ENCODE data around the gene KDELR3. TPM values are rescaled to one million over a fixed set of nuclear protein-coding genes. Genes with fewer than 3 reads are reported as not detected.

KDELR3 gene
- total RNA-seq, 4 donors from 2014 or later, result 2.6 to 19.7 (median 5.4) TPM

DNA sequence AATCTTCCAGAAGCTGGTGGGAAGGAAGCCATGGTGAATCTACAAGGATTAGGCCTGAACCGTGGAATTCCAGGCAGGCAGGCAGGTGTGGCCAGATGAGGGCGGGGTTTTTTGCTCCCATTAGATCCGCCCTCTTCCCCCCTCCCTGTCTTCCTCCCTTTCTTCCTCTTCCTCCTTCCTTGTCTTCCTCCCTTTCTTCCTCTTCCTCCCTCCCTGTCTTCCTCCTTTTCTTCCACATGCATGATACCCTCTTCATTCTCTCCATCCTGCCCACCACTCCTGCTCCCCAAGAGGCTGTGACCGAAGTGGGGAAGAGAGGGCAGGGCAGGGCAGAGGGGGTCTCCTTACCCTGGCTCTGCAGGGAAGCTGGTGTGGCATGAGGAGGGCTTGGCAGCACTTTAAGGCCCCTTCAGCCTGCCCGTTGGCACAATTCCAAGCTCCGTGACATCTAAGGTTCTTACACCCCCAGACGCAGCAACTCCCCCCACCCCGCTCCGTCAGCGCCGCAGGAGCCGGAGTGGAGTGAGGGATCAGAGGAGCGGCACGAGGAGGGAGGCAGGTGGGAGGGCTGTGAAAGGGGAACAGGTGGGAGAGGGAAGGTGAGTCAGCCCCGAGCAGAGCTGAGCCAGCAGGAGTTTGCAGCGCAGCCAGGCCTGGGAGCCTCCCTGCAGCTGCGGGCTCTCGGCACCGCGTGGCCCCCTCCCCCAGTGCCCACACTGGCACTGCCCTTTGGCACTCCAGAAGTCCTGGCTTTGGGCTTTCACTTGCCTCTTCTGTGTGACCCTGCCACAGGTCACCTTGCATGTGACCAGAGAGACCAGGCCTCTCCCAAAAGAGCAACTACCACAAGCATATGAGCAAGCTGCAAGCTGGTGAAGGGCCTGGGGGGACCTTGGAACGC lies 45.0 kb upstream of the KDELR3 start:
- Histone ChIP-seq H3K4me3 (no peak overlapping the region), H3K4me1 (no peaks in the 10 kb centered on the region), H3K27ac (no peak overlapping the region), H3K9me3 (no peaks in the 10 kb centered on the region), H3K36me3 (no peaks in the 10 kb centered on the region), H3K27me3 (no peaks in the 10 kb centered on the region)
- TF ChIP-seq EP300 (IDR thresholded peaks at IDR 0.05), result no peak
- TF ChIP-seq POLR2AphosphoS5 (IDR thresholded peaks at IDR 0.05), result no peak
- TF ChIP-seq POLR2A (IDR thresholded peaks at IDR 0.05), result no peak
- TF ChIP-seq, protein P1, sequence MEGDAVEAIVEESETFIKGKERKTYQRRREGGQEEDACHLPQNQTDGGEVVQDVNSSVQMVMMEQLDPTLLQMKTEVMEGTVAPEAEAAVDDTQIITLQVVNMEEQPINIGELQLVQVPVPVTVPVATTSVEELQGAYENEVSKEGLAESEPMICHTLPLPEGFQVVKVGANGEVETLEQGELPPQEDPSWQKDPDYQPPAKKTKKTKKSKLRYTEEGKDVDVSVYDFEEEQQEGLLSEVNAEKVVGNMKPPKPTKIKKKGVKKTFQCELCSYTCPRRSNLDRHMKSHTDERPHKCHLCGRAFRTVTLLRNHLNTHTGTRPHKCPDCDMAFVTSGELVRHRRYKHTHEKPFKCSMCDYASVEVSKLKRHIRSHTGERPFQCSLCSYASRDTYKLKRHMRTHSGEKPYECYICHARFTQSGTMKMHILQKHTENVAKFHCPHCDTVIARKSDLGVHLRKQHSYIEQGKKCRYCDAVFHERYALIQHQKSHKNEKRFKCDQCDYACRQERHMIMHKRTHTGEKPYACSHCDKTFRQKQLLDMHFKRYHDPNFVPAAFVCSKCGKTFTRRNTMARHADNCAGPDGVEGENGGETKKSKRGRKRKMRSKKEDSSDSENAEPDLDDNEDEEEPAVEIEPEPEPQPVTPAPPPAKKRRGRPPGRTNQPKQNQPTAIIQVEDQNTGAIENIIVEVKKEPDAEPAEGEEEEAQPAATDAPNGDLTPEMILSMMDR (IDR thresholded peaks at IDR 0.05), result no peak
- no peak for ATAC-seq
- 63 to 78% methylated on average over 3 to 5 of the region's 21 CpGs for WGBS, 2 donors (ENCODE audit: low coverage in 1 of 2)

DNA sequence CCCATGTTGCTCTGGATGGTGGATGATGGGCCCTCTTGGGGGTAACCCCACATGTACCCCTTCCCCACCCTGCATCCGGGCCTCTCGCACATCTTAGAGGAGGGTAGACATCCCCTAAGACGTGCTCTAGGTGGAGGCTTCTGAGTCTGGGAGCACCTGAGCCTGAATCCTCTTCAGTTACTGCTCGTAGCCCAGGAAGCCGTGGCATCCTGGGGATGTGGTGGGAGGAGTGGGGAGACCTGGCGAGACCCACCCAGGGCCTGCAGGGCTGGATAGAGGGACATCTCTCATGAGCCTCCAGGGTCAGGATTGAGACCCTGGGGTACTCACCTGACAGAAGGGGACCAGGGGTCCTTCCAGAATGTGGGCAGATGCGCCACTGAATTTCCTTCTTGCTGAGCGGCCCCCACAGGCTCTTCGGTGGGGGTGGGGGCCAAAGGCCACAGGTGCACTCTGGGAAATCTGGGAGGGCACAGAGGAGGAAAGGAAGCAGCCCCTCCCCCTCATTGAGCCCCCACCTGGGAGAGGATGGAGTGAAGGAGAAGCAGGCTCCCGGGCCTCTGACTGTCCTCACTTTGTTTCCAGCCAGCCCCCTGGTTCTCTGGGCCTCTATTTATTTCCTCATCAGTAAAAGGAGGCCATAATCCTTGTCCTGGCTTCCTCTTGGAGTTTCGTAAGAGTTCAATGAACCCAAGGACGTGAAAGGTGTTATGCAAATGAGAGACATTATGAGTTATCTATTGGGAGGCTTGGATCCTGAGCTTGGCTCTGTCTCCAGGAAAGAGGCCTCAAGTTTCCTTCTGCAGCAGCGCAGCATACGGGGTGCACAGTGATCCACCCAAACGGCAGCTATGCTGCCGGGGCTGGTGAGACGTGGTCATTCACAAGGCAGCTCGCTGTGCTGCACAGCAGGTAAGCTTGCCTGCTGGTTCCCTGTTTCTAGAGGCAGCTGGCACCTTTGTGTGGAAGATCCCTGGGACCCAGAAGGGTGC lies 44.1 kb upstream of the KDELR3 start:
- Histone ChIP-seq H3K4me1 (no peaks in the 10 kb centered on the region), H3K27ac (no peak overlapping the region), H3K36me3 (no peaks in the 10 kb centered on the region), H3K4me3 (no peak overlapping the region), H3K9me3 (no peaks in the 10 kb centered on the region), H3K27me3 (no peaks in the 10 kb centered on the region)
- ATAC-seq, result no peak
- TF ChIP-seq EP300 (IDR thresholded peaks at IDR 0.05), result no peak
- TF ChIP-seq, protein P1 (IDR thresholded peaks at IDR 0.05), result no peak
- no peak for TF ChIP-seq POLR2A (IDR thresholded peaks at IDR 0.05)
- TF ChIP-seq POLR2AphosphoS5 (IDR thresholded peaks at IDR 0.05), result no peak
- WGBS, 2 donors (ENCODE audit: low coverage in 1 of 2), result 53 to 75% methylated on average over 3 to 5 of the region's 18 CpGs

DNA sequence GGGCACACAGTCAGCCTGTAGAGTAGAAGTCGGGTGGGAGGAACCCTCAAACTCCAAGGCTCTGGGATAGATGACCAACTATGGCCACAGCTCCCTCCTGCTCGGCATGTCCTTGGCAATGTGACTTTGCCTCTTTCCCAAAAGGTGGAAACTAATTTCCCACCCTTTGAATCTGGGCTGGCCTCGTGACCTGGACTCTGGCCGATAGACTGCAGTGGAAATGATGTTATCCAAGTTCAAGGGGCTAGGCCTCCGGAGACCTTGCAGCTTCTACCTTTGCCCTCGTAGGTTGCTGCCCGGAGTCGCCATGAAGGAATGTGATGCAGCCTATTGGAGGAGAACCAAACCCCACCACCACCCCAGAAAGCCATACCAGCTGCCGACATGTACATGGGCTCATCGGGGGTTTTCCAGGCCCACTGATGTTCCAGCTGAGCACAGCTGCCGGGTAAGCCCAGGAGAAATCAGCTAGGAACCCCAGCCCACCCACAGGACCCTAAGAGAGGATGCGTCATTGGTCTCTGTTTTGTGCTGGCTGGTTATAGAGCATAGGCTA lies 43.3 kb upstream of the KDELR3 start:
- no peak for ATAC-seq
- H3K9me3 ChIP-seq, result no peaks in the 10 kb centered on the region
- no peaks in the 10 kb centered on the region for H3K27me3 ChIP-seq
- 93% methylated on average over 5 of the region's 12 CpGs; no CpG with 5 or more reads in 1 of the 2 donors for WGBS, 2 donors (ENCODE audit: low coverage in 1 of 2)
- no peaks in the 10 kb centered on the region for H3K36me3 ChIP-seq
- H3K27ac ChIP-seq, result no peak overlapping the region
- no peak overlapping the region for H3K4me3 ChIP-seq
- peaks cover 0 to 3% (median 0%) of the 10 kb centered on the region in 3 donors for H3K4me1 ChIP-seq
- TF ChIP-seq, protein P1 (IDR thresholded peaks at IDR 0.05), result no peak
- TF ChIP-seq POLR2A (IDR thresholded peaks at IDR 0.05) (no peak), EP300 (IDR thresholded peaks at IDR 0.05) (no peak), POLR2AphosphoS5 (IDR thresholded peaks at IDR 0.05) (no peak)

DNA sequence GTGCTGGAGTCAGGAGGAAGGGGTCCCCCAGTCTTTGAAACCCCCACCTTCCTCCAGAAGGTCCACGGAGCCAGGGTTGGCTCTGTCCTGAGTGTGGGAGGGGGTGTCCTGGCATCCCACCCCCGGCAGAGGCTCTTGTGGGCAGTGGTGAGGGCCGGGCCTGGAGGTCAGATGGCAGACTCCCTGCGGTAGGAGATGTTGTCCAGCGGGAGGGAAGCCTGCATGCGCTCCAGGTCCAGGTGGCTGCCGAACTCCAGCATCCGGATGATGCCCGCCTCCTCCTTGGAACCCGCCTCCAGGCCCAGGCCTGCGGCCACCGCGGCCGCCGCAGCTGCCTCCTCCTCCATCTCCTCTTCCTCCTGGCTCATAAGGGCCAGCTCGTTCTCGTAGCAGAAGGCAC lies 41.3 kb upstream of the KDELR3 start:
- WGBS, 2 donors (ENCODE audit: low coverage in 1 of 2), result no CpG with 5 or more reads among the region's 17 CpGs
- no peak for ATAC-seq

More for the DNA sequence above, 41.3 kb upstream of the KDELR3 start:
- H3K4me1 ChIP-seq, result peaks cover 0 to 8% (median 0%) of the 10 kb centered on the region in 3 donors
- H3K36me3 ChIP-seq, result no peaks in the 10 kb centered on the region
- H3K4me3 ChIP-seq, result no peak overlapping the region
- no peaks in the 10 kb centered on the region for H3K9me3 ChIP-seq
- TF ChIP-seq POLR2AphosphoS5 (IDR thresholded peaks at IDR 0.05) (no peak), POLR2A (IDR thresholded peaks at IDR 0.05) (no peak), EP300 (IDR thresholded peaks at IDR 0.05) (no peak)
- TF ChIP-seq, protein P1 (IDR thresholded peaks at IDR 0.05), result no peak
- H3K27me3 ChIP-seq, result no peaks in the 10 kb centered on the region
- H3K27ac ChIP-seq, result no peak overlapping the region

Measured in gastroesophageal sphincter (tissue), 4 donors.